Uterus (tissue), 4 donors: ENCODE data around the gene ABCG1. TPM values are rescaled to one million over a fixed set of nuclear protein-coding genes. Genes with fewer than 3 reads are reported as not detected.

ENCODE experiments used
- DNase-seq, 2 donors: peaks; one replicate each; pipeline ENCODE4 v3.0.0-alpha.2; 2019 to 2020
- H3K27ac ChIP-seq, 2 donors: fragments of 200-600 bp; sonication (generic); 1 replicate in 1 of 2; 2 replicates in 1 of 2; pipeline ENCODE4 v1.5.1; 2016 to 2018
- H3K27me3 ChIP-seq, 2 donors: fragments of 200-600 bp; sonication (generic); one replicate each; pipeline ENCODE4 v1.5.1; 2018 to 2019; ENCODE audit warnings: control low read depth in 1 of 2
- H3K36me3 ChIP-seq, 2 donors: fragments of 200-600 bp; sonication (generic); one replicate each; pipeline ENCODE4 v1.5.1; 2019; ENCODE audit warnings: control low read depth in 1 of 2
- H3K4me1 ChIP-seq, 2 donors: fragments of 200-600 bp; sonication (generic); one replicate each; pipeline ENCODE4 v1.5.1; 2018 to 2019; ENCODE audit warnings: control low read depth in 1 of 2
- H3K4me3 ChIP-seq, 2 donors: fragments of 200-600 bp; sonication (generic); 1 replicate in 1 of 2; 2 replicates in 1 of 2; pipeline ENCODE4 v1.5.1; 2018 to 2019; ENCODE audit warnings: mild to moderate bottlenecking in 1 of 2
- H3K9me3 ChIP-seq, 2 donors: fragments of 200-600 bp; sonication (generic); one replicate each; pipeline ENCODE4 v1.5.1; 2019; ENCODE audit warnings: control low read depth in 1 of 2
- POLR2A ChIP-seq, 2 donors: fragments of 450-650 bp; IDR thresholded peaks; one replicate each; pipeline ENCODE4 v1.6.1; 2016; ENCODE audit warnings: antibody characterized with exemption in 2 of 2, mild to moderate bottlenecking in 1 of 2, moderate library complexity in 1 of 2
- intact Hi-C: fragments of 100-400 bp; cut with DNase I; formaldehyde crosslinking; loops from one replicate; pipeline ENCODE4 v1.15.1; 2023; ENCODE audit warnings: low total_unique reads
- total RNA-seq, 4 donors: library from RNA; depleted of rRNA in 3 of 4; stranded (reverse); fragments of >200 nt in 3 of 4; gene quantifications; one replicate each; pipeline versions ENCODE4 v1.1.0 to v1.2.4, GENCODE V29; 2014 to 2023
- TF ChIP-seq, protein P1 (sequence below), 4 experiments: fragments of 200-600 bp in 2 of 4; fragments of 450-650 bp in 2 of 4; sonication (generic) in 2 of 4; IDR thresholded peaks; one replicate each; pipeline ENCODE4 v1.5.1; 2016 to 2019; ENCODE audit warnings: antibody characterized with exemption in 4 of 4, mild to moderate bottlenecking in 2 of 4, moderate library complexity in 1 of 4
- donor health status: DM: yes; HTN: yes; CAD: no.

ABCG1 gene
- total RNA-seq, 4 donors from 2014 or later: 11.8 to 51.7 (median 18.4) TPM

DNA sequence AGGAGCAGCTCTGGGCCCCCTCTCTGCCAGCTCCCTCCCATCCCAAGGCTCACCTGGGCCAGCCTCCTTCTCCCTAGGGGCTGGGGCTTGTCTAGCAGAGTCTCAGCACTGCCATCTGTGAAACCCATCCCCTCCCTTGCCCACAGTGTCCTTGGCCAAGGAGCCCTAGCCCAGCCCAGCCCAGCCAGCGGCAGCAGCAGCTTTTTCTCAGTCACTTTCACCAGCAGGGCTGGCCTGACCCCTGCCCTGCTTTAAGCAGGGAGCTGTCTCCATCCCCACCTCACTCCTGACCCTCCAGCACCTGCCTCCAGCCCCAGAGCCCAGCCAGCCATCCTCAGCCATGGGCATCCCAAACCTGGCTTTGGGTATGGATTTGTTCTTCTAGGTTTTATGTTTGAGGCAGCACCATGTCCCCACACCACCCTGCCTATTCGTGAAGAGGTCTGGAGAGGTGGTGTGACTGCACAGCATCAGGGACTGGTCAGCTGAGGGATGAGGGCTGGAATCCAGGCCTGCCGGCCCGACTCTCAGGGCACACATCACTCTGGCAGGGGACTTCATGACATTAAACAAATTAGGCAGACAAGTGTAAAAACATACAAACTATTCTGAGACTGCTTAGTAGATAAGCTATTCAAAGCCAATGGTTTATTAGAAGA, 36.1 kb upstream of the ABCG1 start:
- TF ChIP-seq, protein P1, sequence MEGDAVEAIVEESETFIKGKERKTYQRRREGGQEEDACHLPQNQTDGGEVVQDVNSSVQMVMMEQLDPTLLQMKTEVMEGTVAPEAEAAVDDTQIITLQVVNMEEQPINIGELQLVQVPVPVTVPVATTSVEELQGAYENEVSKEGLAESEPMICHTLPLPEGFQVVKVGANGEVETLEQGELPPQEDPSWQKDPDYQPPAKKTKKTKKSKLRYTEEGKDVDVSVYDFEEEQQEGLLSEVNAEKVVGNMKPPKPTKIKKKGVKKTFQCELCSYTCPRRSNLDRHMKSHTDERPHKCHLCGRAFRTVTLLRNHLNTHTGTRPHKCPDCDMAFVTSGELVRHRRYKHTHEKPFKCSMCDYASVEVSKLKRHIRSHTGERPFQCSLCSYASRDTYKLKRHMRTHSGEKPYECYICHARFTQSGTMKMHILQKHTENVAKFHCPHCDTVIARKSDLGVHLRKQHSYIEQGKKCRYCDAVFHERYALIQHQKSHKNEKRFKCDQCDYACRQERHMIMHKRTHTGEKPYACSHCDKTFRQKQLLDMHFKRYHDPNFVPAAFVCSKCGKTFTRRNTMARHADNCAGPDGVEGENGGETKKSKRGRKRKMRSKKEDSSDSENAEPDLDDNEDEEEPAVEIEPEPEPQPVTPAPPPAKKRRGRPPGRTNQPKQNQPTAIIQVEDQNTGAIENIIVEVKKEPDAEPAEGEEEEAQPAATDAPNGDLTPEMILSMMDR (IDR thresholded peaks at IDR 0.05): no peak
- TF ChIP-seq POLR2A (IDR thresholded peaks at IDR 0.05): no peak
- H3K27ac ChIP-seq: no peak overlapping the region
- H3K36me3 ChIP-seq: no peaks in the 10 kb centered on the region
- H3K4me1 ChIP-seq: no peaks in the 10 kb centered on the region
- intact Hi-C loops: no loop called here
- no peak for DNase-seq
- H3K9me3 ChIP-seq: no peaks in the 10 kb centered on the region
- H3K27me3 ChIP-seq: no peaks in the 10 kb centered on the region
- no peak overlapping the region for H3K4me3 ChIP-seq

DNA sequence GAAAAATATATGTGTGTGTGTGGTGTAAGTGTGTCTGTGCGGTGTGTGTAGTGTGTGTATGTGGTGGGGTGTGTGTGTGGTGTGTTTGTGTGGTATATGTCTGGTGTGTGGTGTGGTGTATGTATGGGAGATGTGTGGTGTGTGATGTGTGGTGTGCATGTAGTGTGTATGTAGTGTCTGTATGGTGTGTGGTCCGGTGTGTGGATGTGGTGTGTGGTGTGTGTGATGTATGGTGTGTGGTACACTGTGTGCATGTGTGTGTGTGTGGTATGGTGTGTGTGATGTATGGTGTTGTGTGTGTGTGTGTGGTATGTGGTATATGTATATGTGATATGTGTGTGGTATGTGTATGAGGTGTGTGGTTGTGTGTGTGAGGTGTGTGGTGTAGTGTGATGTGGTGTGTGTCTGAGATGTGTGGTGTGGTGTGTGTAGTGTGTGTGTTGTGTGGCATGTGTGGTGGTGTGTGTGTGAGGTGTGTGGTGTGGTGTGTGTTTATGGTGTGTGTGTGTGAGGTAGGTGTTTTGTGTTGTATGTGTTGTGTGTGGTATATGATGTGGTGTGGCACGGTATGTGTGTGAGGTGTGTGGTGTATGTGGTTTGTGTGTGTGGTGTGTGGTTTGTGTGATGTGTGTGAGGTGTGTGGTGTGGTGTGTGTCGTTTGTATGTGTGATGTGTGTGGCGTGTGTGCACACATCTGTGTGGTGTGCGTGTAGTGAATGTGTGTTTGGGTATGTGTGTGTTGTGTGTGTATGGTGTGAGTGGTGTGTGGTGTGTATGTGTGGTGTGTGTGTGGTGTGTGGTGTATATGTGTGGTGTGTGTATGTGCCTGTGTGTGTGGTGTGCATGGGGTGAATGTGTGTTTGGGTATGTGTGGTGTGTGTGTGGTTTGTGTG, 35.3 kb upstream of the ABCG1 start:
- intact Hi-C loops: no loop called here
- no peaks in the 10 kb centered on the region for H3K27me3 ChIP-seq
- no peaks in the 10 kb centered on the region for H3K36me3 ChIP-seq
- TF ChIP-seq, protein P1 (IDR thresholded peaks at IDR 0.05): no peak
- no peak for TF ChIP-seq POLR2A (IDR thresholded peaks at IDR 0.05)
- no peaks in the 10 kb centered on the region for H3K4me1 ChIP-seq
- no peak overlapping the region for H3K27ac ChIP-seq
- no peaks in the 10 kb centered on the region for H3K9me3 ChIP-seq
- no peak for DNase-seq
- H3K4me3 ChIP-seq: no peak overlapping the region

DNA sequence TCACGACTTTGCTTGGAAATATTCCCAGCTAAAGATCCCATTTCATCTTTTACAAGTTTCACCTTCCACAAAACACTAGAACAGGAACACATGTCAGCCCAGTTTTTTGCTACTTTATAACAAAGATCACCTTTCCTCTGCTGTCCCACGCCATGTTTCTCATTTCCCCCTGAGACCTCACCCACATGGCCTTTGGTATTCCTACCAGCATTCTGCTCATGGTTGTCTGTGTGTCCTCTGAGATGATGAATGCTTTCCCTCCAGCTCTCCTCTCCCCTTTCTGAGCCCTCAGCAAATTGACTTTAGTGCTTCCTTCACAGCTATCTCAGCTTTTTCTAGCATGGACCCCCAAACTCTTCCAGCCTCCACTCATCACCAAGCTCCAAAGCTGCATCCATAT, 32.3 kb upstream of the ABCG1 start:
- H3K36me3 ChIP-seq: no peaks in the 10 kb centered on the region
- H3K4me3 ChIP-seq: no peak overlapping the region
- no peaks in the 10 kb centered on the region for H3K27me3 ChIP-seq
- H3K27ac ChIP-seq: no peak overlapping the region
- H3K4me1 ChIP-seq: no peaks in the 10 kb centered on the region
- no peaks in the 10 kb centered on the region for H3K9me3 ChIP-seq
- no peak for DNase-seq
- intact Hi-C loops: no loop called here
- TF ChIP-seq, protein P1 (IDR thresholded peaks at IDR 0.05): no peak

DNA sequence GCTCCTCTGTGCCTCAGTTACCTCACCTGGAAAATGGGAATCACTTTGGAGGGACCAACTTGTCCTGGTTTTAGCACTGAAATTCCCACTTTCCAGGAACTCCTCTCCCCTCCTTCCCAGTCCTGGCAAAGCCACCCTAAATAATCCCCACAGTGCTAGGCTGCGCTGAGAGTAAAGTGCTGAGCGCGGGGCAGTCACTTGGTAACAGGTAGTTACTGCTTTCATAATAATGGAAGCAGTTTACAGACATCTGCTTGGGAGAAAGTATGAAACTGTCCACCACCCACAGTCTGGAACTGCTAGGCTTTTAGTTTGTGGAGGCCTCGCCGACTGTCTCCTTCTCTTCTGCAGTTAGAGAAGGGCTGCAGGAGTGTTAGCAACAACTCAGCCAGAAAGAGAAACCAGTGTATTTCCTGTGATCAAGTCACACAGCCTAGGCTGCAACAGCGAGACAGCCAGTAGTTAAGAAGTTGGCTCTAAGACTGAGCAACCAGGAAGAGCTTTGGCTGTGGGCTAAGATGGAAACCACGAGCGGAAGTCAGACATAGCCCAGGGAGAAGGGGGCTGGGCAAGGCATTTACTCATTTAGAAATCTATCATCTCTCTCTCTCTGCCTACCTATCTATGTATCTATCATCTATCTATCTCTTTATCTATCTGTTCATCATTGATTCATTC, 30.8 kb upstream of the ABCG1 start:
- H3K9me3 ChIP-seq: no peaks in the 10 kb centered on the region
- no peaks in the 10 kb centered on the region for H3K4me1 ChIP-seq
- intact Hi-C loops: no loop called here
- peak overlapping the region; percentile 11 to 37 for H3K27ac ChIP-seq
- no peaks in the 10 kb centered on the region for H3K27me3 ChIP-seq
- H3K4me3 ChIP-seq: no peak overlapping the region
- H3K36me3 ChIP-seq: no peaks in the 10 kb centered on the region
- TF ChIP-seq POLR2A (IDR thresholded peaks at IDR 0.05): no peak
- no peak for DNase-seq

DNA sequence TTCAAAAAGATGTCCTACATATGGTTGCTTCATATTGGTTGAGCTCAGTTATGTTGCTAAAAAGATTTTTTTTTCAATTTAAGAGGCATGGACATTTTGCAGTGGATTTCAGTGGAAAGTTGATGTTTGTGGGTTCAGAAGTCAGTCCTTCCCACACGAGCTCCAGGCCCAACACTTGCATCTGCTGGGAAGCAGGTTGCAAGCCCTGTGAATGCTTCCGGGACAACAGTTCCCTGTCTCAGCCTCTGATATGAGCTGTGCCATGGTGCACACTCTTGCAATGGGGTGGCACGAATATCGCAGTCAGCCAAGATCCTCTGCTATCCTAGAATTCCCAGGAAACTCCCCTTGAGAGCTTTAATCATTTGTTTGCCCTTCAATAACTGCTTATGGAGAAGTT, 30.3 kb upstream of the ABCG1 start:
- no peaks in the 10 kb centered on the region for H3K4me1 ChIP-seq
- no peak for DNase-seq
- H3K27me3 ChIP-seq: no peaks in the 10 kb centered on the region
- intact Hi-C loops: no loop called here
- H3K4me3 ChIP-seq: no peak overlapping the region
- no peak overlapping the region for H3K27ac ChIP-seq
- H3K36me3 ChIP-seq: no peaks in the 10 kb centered on the region
- H3K9me3 ChIP-seq: no peaks in the 10 kb centered on the region
- TF ChIP-seq, protein P1 (IDR thresholded peaks at IDR 0.05): no peak
- no peak for TF ChIP-seq POLR2A (IDR thresholded peaks at IDR 0.05)
